Activated CD8-positive, alpha-beta T cell treated with anti-CD3 and anti-CD28 coated beads, Interleukin-2, amount 10 ng/mL, durations not matched to agents 7 days and 5 days (primary cell): Measurements from ENCODE around the gene GHR. TPM values are rescaled to one million over a fixed set of nuclear protein-coding genes. Genes with fewer than 3 reads are reported as not detected.

Experiments used
- ATAC-seq: fragments of 150-1000 bp; cut with Tn5 transposase; one replicate; pipeline ENCODE4 v1.10.0; 2021; ENCODE audit warnings: moderate library complexity
- CTCF ChIA-PET: fragments of 350-600 bp; sonication (Branson Sonifier 250); formaldehyde crosslinking; loops from one replicate; lab custom pipeline; 2021; ENCODE audit warnings: antibody characterized with exemption; lab: Charles Lee
- POLR2A ChIA-PET: fragments of 350-600 bp; sonication (Branson Sonifier 250); formaldehyde crosslinking; loops from one replicate; lab custom pipeline; 2021; ENCODE audit warnings: antibody characterized with exemption; lab: Charles Lee
- DNase-seq: peaks from one replicate; pipeline ENCODE4 v3.0.0-alpha.2; 2020
- H3K27ac Mint-ChIP-seq: one replicate; pipeline ENCODE4 v1.8.0; 2021; ENCODE audit warnings: mild to moderate bottlenecking, mixed read lengths
- H3K27me3 Mint-ChIP-seq: one replicate; pipeline ENCODE4 v1.8.0; 2021; ENCODE audit warnings: low read depth, mixed read lengths
- H3K36me3 Mint-ChIP-seq: one replicate; pipeline ENCODE4 v1.8.0; 2021; ENCODE audit warnings: low read depth, mixed read lengths
- H3K4me1 Mint-ChIP-seq: one replicate; pipeline ENCODE4 v1.8.0; 2021; ENCODE audit warnings: low read depth, mixed read lengths
- H3K4me3 Mint-ChIP-seq: one replicate; pipeline ENCODE4 v1.8.0; 2021; ENCODE audit warnings: mild to moderate bottlenecking, mixed read lengths
- H3K9me3 Mint-ChIP-seq: one replicate; pipeline ENCODE4 v1.8.0; 2022; ENCODE audit warnings: mixed read lengths; ENCODE audit not compliant: insufficient read depth
- total RNA-seq, 2 experiments: library from RNA; stranded (reverse); gene quantifications; one replicate each; pipeline ENCODE4 v1.2.3, GENCODE V29; 2021

The GHR gene
- total RNA-seq, 2 experiments from 2014 or later, result not detected

- CTCF ChIA-PET, result no interaction called here
- H3K4me3 Mint-ChIP-seq, result no peak overlapping the region
- no peak for DNase-seq
- H3K4me1 Mint-ChIP-seq, result no peaks in the 10 kb centered on the region
- peaks cover 4% of the 10 kb centered on the region for H3K27me3 Mint-ChIP-seq
- POLR2A ChIA-PET, result no interaction called here
- H3K36me3 Mint-ChIP-seq, result no peaks in the 10 kb centered on the region
- H3K27ac Mint-ChIP-seq, result no peak overlapping the region
- ATAC-seq, result no peak
- no peaks in the 10 kb centered on the region for H3K9me3 Mint-ChIP-seq
These were observed 198.0 kb downstream of the GHR start for GRCh38 chr5:42621242-42621641.

DNA sequence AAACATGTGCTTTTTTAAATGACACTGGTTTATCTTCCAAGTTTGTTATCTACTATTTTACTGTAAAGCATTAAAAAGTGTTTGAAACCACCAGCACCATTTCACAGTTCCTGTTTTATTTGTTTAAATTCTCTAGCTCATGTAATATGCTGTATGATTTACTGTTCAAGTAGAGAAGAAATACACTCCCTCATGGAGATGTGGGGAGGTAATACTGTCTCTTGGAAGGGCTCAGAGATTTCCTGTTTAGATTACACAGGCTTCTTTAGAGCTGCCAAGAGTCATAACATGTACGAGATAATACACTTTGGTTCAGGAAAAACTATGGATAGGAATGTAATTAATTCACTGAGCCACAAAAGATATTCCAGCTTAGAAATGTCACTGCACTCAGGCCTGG is 198.4 kb downstream of the GHR start:
- ATAC-seq (no peak), DNase-seq (no peak)
- Mint-ChIP-seq H3K27me3 (peaks cover 4% of the 10 kb centered on the region), H3K36me3 (no peaks in the 10 kb centered on the region), H3K9me3 (no peaks in the 10 kb centered on the region), H3K4me3 (no peak overlapping the region), H3K27ac (no peak overlapping the region), H3K4me1 (no peaks in the 10 kb centered on the region)
- CTCF ChIA-PET, result no interaction called here
- POLR2A ChIA-PET, result no interaction called here

DNA sequence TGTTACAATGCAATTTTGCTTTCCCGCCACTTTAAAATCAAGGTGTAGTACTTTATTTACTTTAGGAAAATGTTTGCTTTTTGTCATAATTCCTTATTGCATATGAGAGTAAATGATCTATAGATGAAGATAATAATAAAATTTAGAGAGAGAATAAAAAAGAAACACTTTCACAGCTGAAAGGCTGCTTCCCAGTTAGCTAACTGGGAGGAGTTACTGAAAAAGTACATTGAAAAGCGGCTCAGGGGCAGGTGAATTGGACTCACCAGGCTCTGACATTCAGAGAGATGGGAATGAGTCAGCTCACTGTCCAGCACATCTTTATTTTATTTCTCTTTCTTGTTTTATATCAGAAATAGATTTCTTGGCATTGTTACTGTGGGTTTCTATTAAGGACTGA is 201.7 kb downstream of the GHR start:
- no peaks in the 10 kb centered on the region for H3K4me1 Mint-ChIP-seq
- no peak overlapping the region for H3K4me3 Mint-ChIP-seq
- ChIA-PET CTCF (no interaction called here), POLR2A (no interaction called here)
- no peaks in the 10 kb centered on the region for H3K27me3 Mint-ChIP-seq
- H3K9me3 Mint-ChIP-seq, result no peaks in the 10 kb centered on the region
- DNase-seq, result no peak
- H3K36me3 Mint-ChIP-seq, result no peaks in the 10 kb centered on the region
- no peak for ATAC-seq
- no peak overlapping the region for H3K27ac Mint-ChIP-seq

DNA sequence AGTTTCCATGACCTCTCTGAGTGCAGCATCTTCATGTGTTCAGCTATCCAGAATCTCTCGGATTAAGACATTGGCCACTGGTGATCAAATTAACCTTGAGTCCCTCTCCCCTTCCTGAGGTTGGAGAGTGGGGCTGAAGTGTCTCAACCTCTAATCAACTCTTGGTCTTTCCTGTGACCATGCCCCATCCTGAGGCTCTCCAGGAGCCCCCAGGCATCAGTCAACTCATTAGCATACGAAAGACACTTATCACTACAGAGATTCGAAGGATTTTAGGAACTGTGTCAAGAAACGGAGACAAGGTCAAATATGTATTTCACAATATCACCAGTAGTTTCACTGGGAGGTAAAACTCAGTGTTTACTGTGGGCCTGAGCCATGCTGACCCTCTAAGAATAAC is 203.2 kb downstream of the GHR start:
- ATAC-seq (no peak), DNase-seq (no peak)
- ChIA-PET CTCF (no interaction called here), POLR2A (no interaction called here)
- H3K27me3 Mint-ChIP-seq, result no peaks in the 10 kb centered on the region
- no peak overlapping the region for H3K4me3 Mint-ChIP-seq
- no peak overlapping the region for H3K27ac Mint-ChIP-seq
- no peaks in the 10 kb centered on the region for H3K4me1 Mint-ChIP-seq
- H3K36me3 Mint-ChIP-seq, result no peaks in the 10 kb centered on the region
- no peaks in the 10 kb centered on the region for H3K9me3 Mint-ChIP-seq

- DNase-seq, result no peak
- Mint-ChIP-seq H3K4me3 (no peak overlapping the region), H3K36me3 (no peaks in the 10 kb centered on the region), H3K4me1 (no peaks in the 10 kb centered on the region), H3K9me3 (no peaks in the 10 kb centered on the region), H3K27me3 (peaks cover 5% of the 10 kb centered on the region), H3K27ac (no peak overlapping the region)
- POLR2A ChIA-PET, result no interaction called here
- ATAC-seq, result no peak
- CTCF ChIA-PET, result no interaction called here
These were observed 205.6 kb downstream of the GHR start for GRCh38 chr5:42628821-42629220.

GRCh38 chr5:42629284-42629683 is 206.0 kb downstream of the GHR start:
- DNase-seq (no peak), ATAC-seq (no peak)
- Mint-ChIP-seq H3K27ac (no peak overlapping the region), H3K4me1 (no peaks in the 10 kb centered on the region), H3K27me3 (peaks cover 5% of the 10 kb centered on the region), H3K9me3 (no peaks in the 10 kb centered on the region), H3K4me3 (no peak overlapping the region), H3K36me3 (no peaks in the 10 kb centered on the region)
- CTCF ChIA-PET, result no interaction called here
- POLR2A ChIA-PET, result no interaction called here

GRCh38 chr5:42631241-42631640 is 208.0 kb downstream of the GHR start:
- Mint-ChIP-seq H3K27me3 (peaks cover 5% of the 10 kb centered on the region), H3K9me3 (no peaks in the 10 kb centered on the region), H3K27ac (no peak overlapping the region), H3K4me3 (no peak overlapping the region), H3K36me3 (no peaks in the 10 kb centered on the region), H3K4me1 (no peaks in the 10 kb centered on the region)
- ChIA-PET POLR2A (no interaction called here), CTCF (no interaction called here)
- no peak for DNase-seq
- no peak for ATAC-seq

DNA sequence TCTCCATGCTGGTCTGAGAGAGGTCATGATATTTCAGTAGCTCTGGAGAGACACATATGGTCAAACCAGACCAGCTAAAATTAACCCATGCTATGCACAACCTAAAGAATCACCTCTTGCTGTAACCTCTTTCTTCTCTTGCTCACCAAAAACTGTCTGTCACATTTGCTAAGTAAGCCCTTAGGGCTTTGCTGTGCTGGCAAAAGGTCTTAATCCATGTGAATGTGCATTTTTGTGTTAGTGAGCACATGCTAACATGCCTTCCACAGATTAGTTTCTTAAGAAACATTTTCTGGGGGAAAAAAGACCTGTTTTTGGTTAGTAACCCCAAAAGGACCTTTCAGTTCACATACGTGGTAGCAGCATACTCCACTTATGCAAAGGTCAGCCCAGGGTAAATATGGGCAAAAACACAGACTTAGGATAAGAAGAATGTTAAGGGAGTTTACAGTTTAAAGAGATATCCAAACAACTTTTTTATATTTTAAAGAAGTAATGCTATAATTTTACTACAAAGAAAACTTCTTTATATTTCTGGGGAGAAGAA is 209.2 kb downstream of the GHR start:
- ChIA-PET CTCF (no interaction called here), POLR2A (no interaction called here)
- H3K9me3 Mint-ChIP-seq, result no peaks in the 10 kb centered on the region
- DNase-seq, result no peak
- no peak for ATAC-seq
- H3K4me3 Mint-ChIP-seq, result no peak overlapping the region
- no peak overlapping the region for H3K27ac Mint-ChIP-seq
- no peaks in the 10 kb centered on the region for H3K36me3 Mint-ChIP-seq
- peaks cover 5% of the 10 kb centered on the region for H3K27me3 Mint-ChIP-seq
- H3K4me1 Mint-ChIP-seq, result no peaks in the 10 kb centered on the region

- ATAC-seq (no peak), DNase-seq (no peak)
- Mint-ChIP-seq H3K27ac (no peak overlapping the region), H3K36me3 (no peaks in the 10 kb centered on the region), H3K27me3 (peaks cover 5% of the 10 kb centered on the region), H3K9me3 (no peaks in the 10 kb centered on the region), H3K4me1 (no peaks in the 10 kb centered on the region), H3K4me3 (no peak overlapping the region)
- ChIA-PET CTCF (no interaction called here), POLR2A (no interaction called here)
These were observed 211.3 kb downstream of the GHR start for GRCh38 chr5:42634575-42634974.

- H3K36me3 Mint-ChIP-seq, result no peaks in the 10 kb centered on the region
- H3K9me3 Mint-ChIP-seq, result no peaks in the 10 kb centered on the region
- POLR2A ChIA-PET, result no interaction called here
- DNase-seq (no peak), ATAC-seq (no peak)
- H3K4me3 Mint-ChIP-seq, result no peak overlapping the region
- peaks cover 5% of the 10 kb centered on the region for H3K27me3 Mint-ChIP-seq
- H3K4me1 Mint-ChIP-seq, result no peaks in the 10 kb centered on the region
- no peak overlapping the region for H3K27ac Mint-ChIP-seq
- CTCF ChIA-PET, result no interaction called here
These were observed 213.2 kb downstream of the GHR start for GRCh38 chr5:42636425-42636824.

DNA sequence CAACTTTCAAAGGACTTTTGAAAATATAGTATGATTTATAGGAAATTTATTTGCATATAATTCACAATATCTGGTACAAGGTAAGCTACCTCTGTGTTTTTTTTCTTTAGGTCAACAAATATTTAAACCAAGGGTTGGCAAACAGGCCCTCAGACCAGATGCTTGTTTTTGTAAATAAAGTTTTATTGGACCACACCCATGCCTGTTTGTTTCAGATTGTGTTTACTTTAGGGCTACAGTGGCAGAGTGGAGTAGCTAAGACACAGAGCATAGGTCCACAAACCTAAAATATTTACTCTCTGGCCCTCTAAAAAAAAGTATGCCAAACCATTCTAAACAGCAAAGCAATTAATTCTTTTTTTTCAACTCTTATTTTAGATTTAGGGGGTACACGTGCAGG is 213.7 kb downstream of the GHR start:
- Mint-ChIP-seq H3K27me3 (peaks cover 5% of the 10 kb centered on the region), H3K27ac (no peak overlapping the region), H3K4me3 (no peak overlapping the region), H3K9me3 (no peaks in the 10 kb centered on the region), H3K36me3 (no peaks in the 10 kb centered on the region), H3K4me1 (no peaks in the 10 kb centered on the region)
- ATAC-seq (no peak), DNase-seq (no peak)
- CTCF ChIA-PET, result no interaction called here
- POLR2A ChIA-PET, result no interaction called here

- H3K27ac Mint-ChIP-seq, result no peak overlapping the region
- DNase-seq, result no peak
- CTCF ChIA-PET, result no interaction called here
- no peak for ATAC-seq
- H3K4me3 Mint-ChIP-seq, result no peak overlapping the region
- no peaks in the 10 kb centered on the region for H3K36me3 Mint-ChIP-seq
- POLR2A ChIA-PET, result no interaction called here
- no peaks in the 10 kb centered on the region for H3K4me1 Mint-ChIP-seq
- no peaks in the 10 kb centered on the region for H3K27me3 Mint-ChIP-seq
- no peaks in the 10 kb centered on the region for H3K9me3 Mint-ChIP-seq
These were observed 215.7 kb downstream of the GHR start for GRCh38 chr5:42638972-42639371.

- no peaks in the 10 kb centered on the region for H3K36me3 Mint-ChIP-seq
- CTCF ChIA-PET, result no interaction called here
These were observed 217.6 kb downstream of the GHR start for GRCh38 chr5:42640835-42641234.

More at GRCh38 chr5:42640835-42641234, 217.6 kb downstream of the GHR start:
- H3K9me3 Mint-ChIP-seq, result no peaks in the 10 kb centered on the region
- POLR2A ChIA-PET, result no interaction called here
- no peak for DNase-seq
- H3K27me3 Mint-ChIP-seq, result no peaks in the 10 kb centered on the region
- H3K27ac Mint-ChIP-seq, result no peak overlapping the region
- no peak overlapping the region for H3K4me3 Mint-ChIP-seq
- H3K4me1 Mint-ChIP-seq, result no peaks in the 10 kb centered on the region
- no peak for ATAC-seq
